ENCODE measurements around the gene EGF.

- TF ChIP-seq CTCF (IDR thresholded peaks at IDR 0.05; ENCODE audit: insufficient read depth, low read length, poor library complexity, severe bottlenecking) (no peak), EZH2phosphoT487 (conservative IDR thresholded peaks at IDR 0.05; ENCODE audit: low read length) (no peak)
These were observed at the start of gene EGF for GRCh38 chr4:109912706-109913595.

All from SU-DHL-6 (cell line).